Left lung (tissue), 10 donors: ENCODE measurements around the gene FXN. TPM values are rescaled to one million over a fixed set of nuclear protein-coding genes. Genes with fewer than 3 reads are reported as not detected.

Source experiments
- ATAC-seq: fragments of 200-7000 bp; cut with Tn5 transposase; one replicate; pipeline ENCODE4 v1.9.1; 2020; ENCODE audit warnings: moderate library complexity
- DNase-seq, 4 donors: peaks; one replicate each; pipeline ENCODE4 v3.0.0-alpha.2; 2013 to 2020
- H3K27ac ChIP-seq, 2 donors: fragments of 200-600 bp; sonication (generic) in 1 of 2; one replicate each; pipeline versions ENCODE4 v1.5.0 to v1.8.0; 2020 to 2021
- H3K27me3 ChIP-seq, 2 donors: fragments of 200-600 bp; sonication (generic) in 1 of 2; one replicate each; pipeline versions ENCODE4 v1.5.0 to v1.8.0; 2020 to 2021
- H3K36me3 ChIP-seq, 2 donors: fragments of 200-600 bp; sonication (generic) in 1 of 2; one replicate each; pipeline versions ENCODE4 v1.5.0 to v1.8.0; 2020 to 2021
- H3K4me1 ChIP-seq, 2 donors: fragments of 200-600 bp; one replicate each; pipeline ENCODE4 v1.8.0; 2021
- H3K4me3 ChIP-seq, 2 donors: fragments of 200-600 bp; sonication (generic) in 1 of 2; one replicate each; pipeline versions ENCODE4 v1.5.0 to v1.8.0; 2020 to 2021; ENCODE audit warnings: mild to moderate bottlenecking in 1 of 2
- H3K9me3 ChIP-seq, 2 donors: fragments of 200-600 bp; sonication (generic) in 1 of 2; one replicate each; pipeline versions ENCODE4 v1.5.0 to v1.8.0; 2020 to 2021
- intact Hi-C, 2 donors: fragments of 100-400 bp; cut with DNase I; formaldehyde crosslinking; loops; one replicate each; pipeline versions ENCODE4 v1.11.2 to v1.14.2; 2022
- polyA plus RNA-seq, 6 donors: library from polyadenylated mRNA; unstranded; fragments of 120-200 nt; gene quantifications; one replicate each; pipeline ENCODE4 v1.2.1, GENCODE V29; 2013; ENCODE audit not compliant: insufficient read length in 6 of 6
- total RNA-seq, 2 donors: library from RNA; stranded (reverse); fragmentation: NEBNext Ultra II Directional; extraction: Animal tissue kit (Norgen Biotek cat#: 25700); gene quantifications; one replicate each; pipeline ENCODE4 v1.2.1, GENCODE V29; 2021
- TF ChIP-seq, protein P1 (sequence below), 2 donors: fragments of 200-600 bp; sonication (generic) in 1 of 2; IDR thresholded peaks; one replicate each; pipeline versions ENCODE4 v1.5.0 to v1.8.0; 2021; ENCODE audit warnings: antibody characterized with exemption in 2 of 2
- donor health status: DM: no; HTN: yes; CAD: no.
- donor health status: DM: no; HTN: no; CAD: no.

The FXN gene
- total and polyA plus RNA-seq, 8 donors = 11.0 to 24.2 (median 22.3) TPM

- intact Hi-C loops = no loop called here
- Histone ChIP-seq H3K4me1 (peaks cover 3 to 19% of the 10 kb centered on the region in 2 donors), H3K4me3 (no peak overlapping the region), H3K9me3 (peaks cover 0 to 6% of the 10 kb centered on the region in 2 donors), H3K36me3 (no peaks in the 10 kb centered on the region), H3K27me3 (no peaks in the 10 kb centered on the region), H3K27ac (no peak overlapping the region)
- DNase-seq = no peak
- TF ChIP-seq, protein P1, sequence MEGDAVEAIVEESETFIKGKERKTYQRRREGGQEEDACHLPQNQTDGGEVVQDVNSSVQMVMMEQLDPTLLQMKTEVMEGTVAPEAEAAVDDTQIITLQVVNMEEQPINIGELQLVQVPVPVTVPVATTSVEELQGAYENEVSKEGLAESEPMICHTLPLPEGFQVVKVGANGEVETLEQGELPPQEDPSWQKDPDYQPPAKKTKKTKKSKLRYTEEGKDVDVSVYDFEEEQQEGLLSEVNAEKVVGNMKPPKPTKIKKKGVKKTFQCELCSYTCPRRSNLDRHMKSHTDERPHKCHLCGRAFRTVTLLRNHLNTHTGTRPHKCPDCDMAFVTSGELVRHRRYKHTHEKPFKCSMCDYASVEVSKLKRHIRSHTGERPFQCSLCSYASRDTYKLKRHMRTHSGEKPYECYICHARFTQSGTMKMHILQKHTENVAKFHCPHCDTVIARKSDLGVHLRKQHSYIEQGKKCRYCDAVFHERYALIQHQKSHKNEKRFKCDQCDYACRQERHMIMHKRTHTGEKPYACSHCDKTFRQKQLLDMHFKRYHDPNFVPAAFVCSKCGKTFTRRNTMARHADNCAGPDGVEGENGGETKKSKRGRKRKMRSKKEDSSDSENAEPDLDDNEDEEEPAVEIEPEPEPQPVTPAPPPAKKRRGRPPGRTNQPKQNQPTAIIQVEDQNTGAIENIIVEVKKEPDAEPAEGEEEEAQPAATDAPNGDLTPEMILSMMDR (IDR thresholded peaks at IDR 0.05) = no peak
- ATAC-seq = no peak
Observed at GRCh38 chr9:69030851-69031645, 4.5 kb upstream of the FXN start.

- intact Hi-C loops = no loop called here
- no peak overlapping the region for H3K27ac ChIP-seq
- H3K27me3 ChIP-seq = no peaks in the 10 kb centered on the region
- TF ChIP-seq, protein P1 (IDR thresholded peaks at IDR 0.05) = no peak
- peaks cover 0 to 6% of the 10 kb centered on the region in 2 donors for H3K9me3 ChIP-seq
- DNase-seq (no peak), ATAC-seq (no peak)
- H3K36me3 ChIP-seq = no peaks in the 10 kb centered on the region
- no peak overlapping the region for H3K4me3 ChIP-seq
- H3K4me1 ChIP-seq = peaks cover 3 to 14% of the 10 kb centered on the region in 2 donors
Observed at GRCh38 chr9:69034071-69034470, 1.5 kb upstream of the FXN start.

DNA sequence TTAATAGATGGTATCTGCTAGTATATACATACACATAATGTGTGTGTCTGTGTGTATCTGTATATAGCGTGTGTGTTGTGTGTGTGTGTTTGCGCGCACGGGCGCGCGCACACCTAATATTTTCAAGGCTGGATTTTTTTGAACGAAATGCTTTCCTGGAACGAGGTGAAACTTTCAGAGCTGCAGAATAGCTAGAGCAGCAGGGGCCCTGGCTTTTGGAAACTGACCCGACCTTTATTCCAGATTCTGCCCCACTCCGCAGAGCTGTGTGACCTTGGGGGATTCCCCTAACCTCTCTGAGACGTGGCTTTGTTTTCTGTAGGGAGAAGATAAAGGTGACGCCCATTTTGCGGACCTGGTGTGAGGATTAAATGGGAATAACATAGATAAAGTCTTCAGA is 757 bp downstream of the FXN start:
- Histone ChIP-seq H3K4me1 (peaks cover 3 to 14% of the 10 kb centered on the region in 2 donors), H3K36me3 (no peaks in the 10 kb centered on the region), H3K27me3 (no peaks in the 10 kb centered on the region), H3K9me3 (no peaks in the 10 kb centered on the region), H3K27ac (peak overlapping the region; percentile 73 to 86), H3K4me3 (peak overlapping the region; percentile 50 to 74)
- TF ChIP-seq, protein P1 (IDR thresholded peaks at IDR 0.05) = no peak
- intact Hi-C loops = no loop called here
- DNase-seq (no peak), ATAC-seq (peak; percentile 41)

- H3K4me3 ChIP-seq = peak overlapping the region in 1 of 2 donors; percentile 74
- H3K9me3 ChIP-seq = no peaks in the 10 kb centered on the region
- TF ChIP-seq, protein P1 (IDR thresholded peaks at IDR 0.05) = no peak
- H3K27ac ChIP-seq = peak overlapping the region in 1 of 2 donors; percentile 86
- intact Hi-C loops = no loop called here
- H3K4me1 ChIP-seq = peaks cover 3 to 14% of the 10 kb centered on the region in 2 donors
- DNase-seq (no peak), ATAC-seq (no peak)
- H3K27me3 ChIP-seq = no peaks in the 10 kb centered on the region
- H3K36me3 ChIP-seq = no peaks in the 10 kb centered on the region
Observed at GRCh38 chr9:69036799-69037198, 1.2 kb downstream of the FXN start.

GRCh38 chr9:69040646-69041045 is 5.1 kb downstream of the FXN start:
- Histone ChIP-seq H3K4me3 (no peak overlapping the region), H3K27me3 (no peaks in the 10 kb centered on the region)
- intact Hi-C loops = no loop called here

More at GRCh38 chr9:69040646-69041045, 5.1 kb downstream of the FXN start:
- TF ChIP-seq, protein P1 (IDR thresholded peaks at IDR 0.05) = no peak
- ATAC-seq (no peak), DNase-seq (no peak)
- no peaks in the 10 kb centered on the region for H3K36me3 ChIP-seq
- no peak overlapping the region for H3K27ac ChIP-seq
- H3K9me3 ChIP-seq = no peaks in the 10 kb centered on the region
- peaks cover 0 to 12% of the 10 kb centered on the region in 2 donors for H3K4me1 ChIP-seq
